A549 (cell line): ENCODE measurements around the gene ATP5PB. TPM values are rescaled to one million over a fixed set of nuclear protein-coding genes. Genes with fewer than 3 reads are reported as not detected.

Experiments
- ATAC-seq, 2 experiments: fragments of 200-7000 bp in 1 of 2; fragments of >200 bp in 1 of 2; cut with Nextera tagmentation in 1 of 2; cut with Tn5 transposase in 1 of 2; 3 replicates each; pipeline versions ENCODE4 v1.8.0 to v1.9.1; 2018 to 2020; ENCODE audit warnings: mild to moderate bottlenecking in 1 of 2, moderate library complexity in 1 of 2
- CTCF ChIA-PET: fragments of 300-600 bp; sonication (Branson Sonifier 250); formaldehyde crosslinking; extraction: SDS; loops from one replicate; lab custom pipeline; 2021; ENCODE audit warnings: antibody characterized with exemption, inconsistent platforms; lab: Yijun Ruan, JAX
- POLR2A ChIA-PET: fragments of 350-600 bp; formaldehyde crosslinking; extraction: SDS; loops from one replicate; lab custom pipeline; 2021; ENCODE audit warnings: antibody characterized with exemption, inconsistent platforms; lab: Yijun Ruan, JAX
- DNase-seq, 2 experiments: peaks; one replicate each; pipeline versions ENCODE4 v3.0.0 to v3.0.0-alpha.2; 2011 to 2016; ENCODE audit warnings: low read depth in 1 of 2, low spot score in 1 of 2
- FAIRE-seq: peaks from 2 replicates; lab custom pipeline; 2011; peaks lifted over from hg19 to GRCh38; lab: Jason Lieb, UNC
- H3K27ac ChIP-seq, 2 experiments: fragments of >200 bp; sonication (Bioruptor Twin); formaldehyde crosslinking; 3 replicates each; pipeline ENCODE4 v1.5.1; 2016 to 2017
- H3K4me1 ChIP-seq: fragments of >200 bp; sonication (Bioruptor Twin); formaldehyde crosslinking; 3 replicates; pipeline ENCODE4 v1.6.1; 2016
- H3K4me2 ChIP-seq: fragments of >200 bp; sonication (Bioruptor Twin); formaldehyde crosslinking; 3 replicates; pipeline ENCODE4 v1.6.1; 2016
- H3K4me3 ChIP-seq: fragments of >200 bp; sonication (Bioruptor Twin); formaldehyde crosslinking; 3 replicates; pipeline ENCODE4 v1.5.1; 2016
- H3K9me3 ChIP-seq: fragments of >200 bp; sonication (Bioruptor Twin); formaldehyde crosslinking; 3 replicates; pipeline ENCODE4 v1.6.1; 2016
- BHLHE40 ChIP-seq: IDR thresholded peaks from 2 replicates; pipeline ENCODE4 v1.6.1; 2012; ENCODE audit warnings: low read depth, low read length, inconsistent platforms
- CBX8 ChIP-seq: fragments of 200-600 bp; sonication (generic); IDR thresholded peaks from 2 replicates; pipeline ENCODE4 v1.6.1; 2016
- CHD2 ChIP-seq: fragments of 150-350 bp; IDR thresholded peaks from 2 replicates; pipeline ENCODE4 v1.6.1; 2014; ENCODE audit warnings: low read length; ENCODE audit not compliant: partially characterized antibody
- EHF ChIP-seq: fragments of 250-450 bp; sonication (Bioruptor Pico); IDR thresholded peaks from 2 replicates; pipeline ENCODE4 v1.5.0; 2020; ENCODE audit warnings: mild to moderate bottlenecking
- EHMT2 ChIP-seq: fragments of 200-600 bp; sonication (generic); IDR thresholded peaks from 2 replicates; pipeline ENCODE4 v1.6.1; 2016; ENCODE audit warnings: antibody characterized with exemption, low read depth, mild to moderate bottlenecking, moderate library complexity
- FOSB ChIP-seq: fragments of 250-450 bp; sonication (Bioruptor Pico); IDR thresholded peaks from 2 replicates; pipeline ENCODE4 v1.5.0; 2020; ENCODE audit warnings: mild to moderate bottlenecking, moderate library complexity
- FOSL2 ChIP-seq, 2 experiments: fragments of 450-650 bp in 1 of 2; fragments of >200 bp in 1 of 2; sonication (Bioruptor Twin) in 1 of 2; formaldehyde crosslinking; IDR thresholded peaks; 2 replicates each; pipeline versions ENCODE4 v1.5.0 to v1.6.1; 2016 to 2020; ENCODE audit warnings: mild to moderate bottlenecking in 1 of 2, moderate library complexity in 1 of 2
- FOXS1 ChIP-seq: fragments of 250-450 bp; sonication (Bioruptor Pico); IDR thresholded peaks from 2 replicates; pipeline ENCODE4 v1.5.0; 2020; ENCODE audit warnings: mild to moderate bottlenecking, moderate library complexity
- HDAC2 ChIP-seq: fragments of 200-600 bp; sonication (generic); IDR thresholded peaks from 2 replicates; pipeline ENCODE4 v1.6.1; 2016
- HOXA7 ChIP-seq: fragments of 250-450 bp; sonication (Bioruptor Pico); IDR thresholded peaks from 2 replicates; pipeline ENCODE4 v1.5.0; 2020; ENCODE audit warnings: mild to moderate bottlenecking, moderate library complexity
- JUNB ChIP-seq: fragments of >200 bp; sonication (Bioruptor Twin); formaldehyde crosslinking; IDR thresholded peaks from 2 replicates; pipeline ENCODE4 v1.6.1; 2016
- KDM1A ChIP-seq: fragments of 200-600 bp; sonication (generic); IDR thresholded peaks from 2 replicates; pipeline ENCODE4 v1.6.1; 2016; ENCODE audit warnings: low read depth, mild to moderate bottlenecking
- KDM5A ChIP-seq: fragments of 200-600 bp; sonication (generic); IDR thresholded peaks from 2 replicates; pipeline ENCODE4 v1.6.1; 2016; ENCODE audit warnings: antibody characterized with exemption, mild to moderate bottlenecking
- MAFK ChIP-seq: fragments of 450-650 bp; IDR thresholded peaks from 2 replicates; pipeline ENCODE4 v1.6.1; 2014; ENCODE audit not compliant: partially characterized antibody
- MAZ ChIP-seq: fragments of 150-350 bp; IDR thresholded peaks from 2 replicates; pipeline ENCODE4 v1.6.1; 2014; ENCODE audit warnings: antibody characterized with exemption, low read depth, low read length, borderline replicate concordance
- NPAS2 ChIP-seq: fragments of 250-450 bp; sonication (Bioruptor Pico); IDR thresholded peaks from 2 replicates; pipeline ENCODE4 v1.8.0; 2022; ENCODE audit warnings: mild to moderate bottlenecking, moderate library complexity, borderline replicate concordance
- NR3C1 ChIP-seq: fragments of >200 bp; sonication (Bioruptor Twin); formaldehyde crosslinking; IDR thresholded peaks from 3 replicates; pipeline ENCODE4 v1.6.1; 2017
- POLR2A ChIP-seq: IDR thresholded peaks from 2 replicates; pipeline ENCODE4 v1.6.1; 2012; ENCODE audit warnings: mild to moderate bottlenecking, low read length
- POLR2AphosphoS2 ChIP-seq: conservative IDR thresholded peaks from 2 replicates; pipeline ENCODE4 v1.6.1; 2012; ENCODE audit warnings: low read length, improper control_type of control experiment, inconsistent platforms
- RARB ChIP-seq: fragments of 250-450 bp; sonication (Bioruptor Pico); IDR thresholded peaks from 2 replicates; pipeline ENCODE4 v1.8.0; 2021; ENCODE audit warnings: mild to moderate bottlenecking, moderate library complexity
- RCOR1 ChIP-seq: fragments of 150-350 bp; IDR thresholded peaks from 2 replicates; pipeline ENCODE4 v1.6.1; 2014; ENCODE audit warnings: antibody characterized with exemption, low read length, low read depth
- RFX5 ChIP-seq: fragments of 450-650 bp; IDR thresholded peaks from 2 replicates; pipeline ENCODE4 v1.7.1; 2014; ENCODE audit warnings: antibody characterized with exemption, mild to moderate bottlenecking, moderate library complexity
- SREBF2 ChIP-seq: fragments of 450-650 bp; IDR thresholded peaks from 2 replicates; pipeline ENCODE4 v1.6.1; 2014; ENCODE audit warnings: mild to moderate bottlenecking, moderate library complexity
- WGBS: methylation state at CpG from one replicate; pipeline ENCODE4 v1.1.6; 2017; ENCODE audit errors: missing lambda C conversion rate; 5-methylcytosine and 5-hydroxymethylcytosine counted together
- polyA plus RNA-seq, 4 experiments: library from polyadenylated mRNA; depleted of rRNA in 3 of 4; stranded (reverse); fragments of >200 nt; fragmentation: RNase III in 1 of 4; extraction: RNeasy Plus Mini Kit Qiagen cat#74134 plus additional on column Dnase treatment in 1 of 4; gene quantifications; 2 replicates in 3 of 4; 3 replicates in 1 of 4; pipeline ENCODE4 v1.2.3, GENCODE V29; 2011 to 2017
- TF ChIP-seq, protein P1 (sequence below): IDR thresholded peaks from 2 replicates; pipeline ENCODE4 v1.6.1; 2012; ENCODE audit warnings: low read depth, borderline replicate concordance
- TF ChIP-seq, protein P2 (sequence below): fragments of 200-600 bp; sonication (generic); IDR thresholded peaks from 2 replicates; pipeline ENCODE4 v1.6.1; 2016; ENCODE audit warnings: antibody characterized with exemption, mild to moderate bottlenecking, moderate library complexity
- TF ChIP-seq, protein P3 (sequence below): IDR thresholded peaks from 2 replicates; pipeline ENCODE4 v1.6.1; 2012
- TF ChIP-seq, protein P4 (sequence below): fragments of >200 bp; sonication (Bioruptor Twin); formaldehyde crosslinking; IDR thresholded peaks from 3 replicates; pipeline ENCODE4 v1.6.1; 2016
- TF ChIP-seq, protein P5 (sequence below): fragments of 150-350 bp; IDR thresholded peaks from 2 replicates; pipeline ENCODE4 v1.6.1; 2014; ENCODE audit warnings: low read depth, mild to moderate bottlenecking, low read length

The ATP5PB gene
- polyA plus RNA-seq, 2 of the 4 experiments (the other 2 are of a cell fraction), result 275 to 300 TPM

DNA sequence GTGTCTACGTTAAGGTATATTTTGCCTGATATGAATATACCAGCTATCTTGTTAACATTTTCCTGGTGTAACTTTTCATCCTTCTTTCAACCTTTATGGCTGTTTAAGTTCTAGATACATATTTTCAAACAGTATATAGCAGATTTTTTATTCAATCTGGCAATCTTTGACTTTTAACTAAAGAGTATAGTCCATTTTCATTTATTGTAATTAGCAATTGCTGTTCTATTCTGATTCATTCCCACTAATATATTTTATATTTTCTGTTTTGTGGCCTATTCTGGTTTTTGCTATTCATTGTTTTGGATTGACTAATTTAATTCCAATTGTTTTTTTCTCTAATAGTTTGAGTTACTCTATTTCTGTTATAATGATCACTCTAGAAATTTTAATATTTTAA is 17.2 kb downstream of the ATP5PB start:
- ChIA-PET POLR2A (no interaction called here), CTCF (no interaction called here)
- no peak for ATAC-seq
- 0% methylated on average over 1 of the region's 1 CpG for WGBS
- no peak for DNase-seq
- Histone ChIP-seq H3K4me3 (no peak overlapping the region), H3K4me1 (no peaks in the 10 kb centered on the region), H3K9me3 (no peaks in the 10 kb centered on the region), H3K27ac (no peak overlapping the region), H3K4me2 (no peak overlapping the region)
- no peak for FAIRE-seq
- TF ChIP-seq, protein P1, sequence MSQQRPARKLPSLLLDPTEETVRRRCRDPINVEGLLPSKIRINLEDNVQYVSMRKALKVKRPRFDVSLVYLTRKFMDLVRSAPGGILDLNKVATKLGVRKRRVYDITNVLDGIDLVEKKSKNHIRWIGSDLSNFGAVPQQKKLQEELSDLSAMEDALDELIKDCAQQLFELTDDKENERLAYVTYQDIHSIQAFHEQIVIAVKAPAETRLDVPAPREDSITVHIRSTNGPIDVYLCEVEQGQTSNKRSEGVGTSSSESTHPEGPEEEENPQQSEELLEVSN, result no peak
- TF ChIP-seq FOSL2 (IDR thresholded peaks at IDR 0.05) (no peak), FOSL2 (CRISPR knock-in tag; IDR thresholded peaks at IDR 0.05) (no peak), MAZ (no peak), HDAC2 (no peak), EHMT2 (no peak), BHLHE40 (no peak), NPAS2 (CRISPR knock-in tag) (no peak), NR3C1 (no peak), RCOR1 (no peak), CBX8 (no peak), FOSB (CRISPR knock-in tag) (no peak), POLR2A (no peak), RARB (CRISPR knock-in tag) (no peak), POLR2AphosphoS2 (no peak), EHF (CRISPR knock-in tag) (no peak)
- TF ChIP-seq, protein P2, sequence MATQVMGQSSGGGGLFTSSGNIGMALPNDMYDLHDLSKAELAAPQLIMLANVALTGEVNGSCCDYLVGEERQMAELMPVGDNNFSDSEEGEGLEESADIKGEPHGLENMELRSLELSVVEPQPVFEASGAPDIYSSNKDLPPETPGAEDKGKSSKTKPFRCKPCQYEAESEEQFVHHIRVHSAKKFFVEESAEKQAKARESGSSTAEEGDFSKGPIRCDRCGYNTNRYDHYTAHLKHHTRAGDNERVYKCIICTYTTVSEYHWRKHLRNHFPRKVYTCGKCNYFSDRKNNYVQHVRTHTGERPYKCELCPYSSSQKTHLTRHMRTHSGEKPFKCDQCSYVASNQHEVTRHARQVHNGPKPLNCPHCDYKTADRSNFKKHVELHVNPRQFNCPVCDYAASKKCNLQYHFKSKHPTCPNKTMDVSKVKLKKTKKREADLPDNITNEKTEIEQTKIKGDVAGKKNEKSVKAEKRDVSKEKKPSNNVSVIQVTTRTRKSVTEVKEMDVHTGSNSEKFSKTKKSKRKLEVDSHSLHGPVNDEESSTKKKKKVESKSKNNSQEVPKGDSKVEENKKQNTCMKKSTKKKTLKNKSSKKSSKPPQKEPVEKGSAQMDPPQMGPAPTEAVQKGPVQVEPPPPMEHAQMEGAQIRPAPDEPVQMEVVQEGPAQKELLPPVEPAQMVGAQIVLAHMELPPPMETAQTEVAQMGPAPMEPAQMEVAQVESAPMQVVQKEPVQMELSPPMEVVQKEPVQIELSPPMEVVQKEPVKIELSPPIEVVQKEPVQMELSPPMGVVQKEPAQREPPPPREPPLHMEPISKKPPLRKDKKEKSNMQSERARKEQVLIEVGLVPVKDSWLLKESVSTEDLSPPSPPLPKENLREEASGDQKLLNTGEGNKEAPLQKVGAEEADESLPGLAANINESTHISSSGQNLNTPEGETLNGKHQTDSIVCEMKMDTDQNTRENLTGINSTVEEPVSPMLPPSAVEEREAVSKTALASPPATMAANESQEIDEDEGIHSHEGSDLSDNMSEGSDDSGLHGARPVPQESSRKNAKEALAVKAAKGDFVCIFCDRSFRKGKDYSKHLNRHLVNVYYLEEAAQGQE, result no peak
- TF ChIP-seq, protein P3, sequence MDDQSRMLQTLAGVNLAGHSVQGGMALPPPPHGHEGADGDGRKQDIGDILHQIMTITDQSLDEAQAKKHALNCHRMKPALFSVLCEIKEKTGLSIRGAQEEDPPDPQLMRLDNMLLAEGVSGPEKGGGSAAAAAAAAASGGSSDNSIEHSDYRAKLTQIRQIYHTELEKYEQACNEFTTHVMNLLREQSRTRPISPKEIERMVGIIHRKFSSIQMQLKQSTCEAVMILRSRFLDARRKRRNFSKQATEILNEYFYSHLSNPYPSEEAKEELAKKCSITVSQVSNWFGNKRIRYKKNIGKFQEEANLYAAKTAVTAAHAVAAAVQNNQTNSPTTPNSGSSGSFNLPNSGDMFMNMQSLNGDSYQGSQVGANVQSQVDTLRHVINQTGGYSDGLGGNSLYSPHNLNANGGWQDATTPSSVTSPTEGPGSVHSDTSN, result no peak

DNA sequence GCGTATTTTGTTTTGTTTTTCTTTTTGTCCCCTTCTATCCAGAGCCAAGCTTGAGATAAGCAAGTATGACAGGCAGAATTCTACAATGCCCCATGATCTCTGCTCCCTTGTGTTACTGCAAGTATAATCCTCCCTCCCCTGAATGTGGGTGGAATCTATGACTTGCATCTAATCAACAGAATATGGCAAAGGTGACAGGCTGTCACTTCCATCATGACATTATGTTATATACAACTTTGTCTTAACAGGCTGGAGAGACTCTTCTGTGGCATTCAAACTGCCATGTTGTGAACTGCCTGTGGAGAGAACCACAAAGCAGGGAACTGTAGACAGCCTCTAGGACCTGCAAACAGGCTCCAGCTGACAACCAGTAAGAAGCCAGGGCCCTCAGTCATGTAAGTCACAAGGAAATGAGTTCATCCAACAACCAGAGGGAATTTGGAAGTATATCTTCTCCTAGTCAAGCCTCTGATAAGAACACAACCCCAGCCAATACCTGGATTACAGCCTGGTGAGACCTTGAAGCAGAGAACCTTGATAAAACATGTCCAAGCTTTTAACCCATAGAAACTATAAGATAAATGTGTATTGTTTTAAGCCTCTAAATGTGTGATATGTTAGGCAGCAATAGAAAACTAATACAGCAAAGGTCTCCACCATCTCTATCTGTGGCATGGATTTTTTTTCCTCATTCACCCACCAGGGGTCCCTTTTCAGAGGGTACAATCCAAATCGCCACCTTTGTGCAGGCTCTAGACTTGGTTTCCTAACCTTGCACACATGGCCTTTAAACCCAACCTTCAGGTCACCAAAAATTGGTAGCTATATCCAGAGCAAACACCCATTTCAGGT is 18.8 kb downstream of the ATP5PB start:
- Histone ChIP-seq H3K27ac (no peak overlapping the region), H3K9me3 (no peaks in the 10 kb centered on the region), H3K4me2 (no peak overlapping the region), H3K4me1 (no peaks in the 10 kb centered on the region), H3K4me3 (no peak overlapping the region)
- ChIA-PET POLR2A (no interaction called here), CTCF (interaction anchor here (0.9 to 1.2 kb wide), 2 partner anchors 14 to 40 kb away, joined by 3 read pairs; no protein-coding TSS in a partner anchor)
- TF ChIP-seq SREBF2, result no peak
- no peak for TF ChIP-seq MAFK
- TF ChIP-seq JUNB, result no peak
- TF ChIP-seq, protein P4, sequence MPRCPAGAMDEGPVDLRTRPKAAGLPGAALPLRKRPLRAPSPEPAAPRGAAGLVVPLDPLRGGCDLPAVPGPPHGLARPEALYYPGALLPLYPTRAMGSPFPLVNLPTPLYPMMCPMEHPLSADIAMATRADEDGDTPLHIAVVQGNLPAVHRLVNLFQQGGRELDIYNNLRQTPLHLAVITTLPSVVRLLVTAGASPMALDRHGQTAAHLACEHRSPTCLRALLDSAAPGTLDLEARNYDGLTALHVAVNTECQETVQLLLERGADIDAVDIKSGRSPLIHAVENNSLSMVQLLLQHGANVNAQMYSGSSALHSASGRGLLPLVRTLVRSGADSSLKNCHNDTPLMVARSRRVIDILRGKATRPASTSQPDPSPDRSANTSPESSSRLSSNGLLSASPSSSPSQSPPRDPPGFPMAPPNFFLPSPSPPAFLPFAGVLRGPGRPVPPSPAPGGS, result no peak
- TF ChIP-seq NPAS2 (CRISPR knock-in tag), result no peak
- no peak for TF ChIP-seq FOSL2 (IDR thresholded peaks at IDR 0.05)
- TF ChIP-seq FOSL2 (CRISPR knock-in tag; IDR thresholded peaks at IDR 0.05), result no peak
- no peak for TF ChIP-seq HOXA7 (CRISPR knock-in tag)
- TF ChIP-seq, protein P5, sequence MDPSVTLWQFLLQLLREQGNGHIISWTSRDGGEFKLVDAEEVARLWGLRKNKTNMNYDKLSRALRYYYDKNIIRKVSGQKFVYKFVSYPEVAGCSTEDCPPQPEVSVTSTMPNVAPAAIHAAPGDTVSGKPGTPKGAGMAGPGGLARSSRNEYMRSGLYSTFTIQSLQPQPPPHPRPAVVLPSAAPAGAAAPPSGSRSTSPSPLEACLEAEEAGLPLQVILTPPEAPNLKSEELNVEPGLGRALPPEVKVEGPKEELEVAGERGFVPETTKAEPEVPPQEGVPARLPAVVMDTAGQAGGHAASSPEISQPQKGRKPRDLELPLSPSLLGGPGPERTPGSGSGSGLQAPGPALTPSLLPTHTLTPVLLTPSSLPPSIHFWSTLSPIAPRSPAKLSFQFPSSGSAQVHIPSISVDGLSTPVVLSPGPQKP, result no peak
- no peak for TF ChIP-seq NR3C1
- TF ChIP-seq CHD2, result no peak
- no peak for TF ChIP-seq KDM1A
- TF ChIP-seq KDM5A, result no peak
- TF ChIP-seq RFX5, result no peak
- no peak for TF ChIP-seq FOXS1
- FAIRE-seq (no peak), ATAC-seq (no peak), DNase-seq (no peak)
- WGBS, result 85% methylated on average over 2 of the region's 2 CpGs
